HepG2 (cell line): ENCODE results near the gene PCOLCE2. TPM values are rescaled to one million over a fixed set of nuclear protein-coding genes. Genes with fewer than 3 reads are reported as not detected.

Source experiments
- ARNT2 ChIP-seq: sonication (generic); formaldehyde crosslinking; IDR thresholded peaks from 2 replicates; pipeline ENCODE4 v1.8.0; 2022; ENCODE audit warnings: mild to moderate bottlenecking, low read depth, missing genetic modification reagents, moderate library complexity
- BCL6 ChIP-seq: IDR thresholded peaks from 2 replicates; pipeline ENCODE4 v1.6.1; 2016; ENCODE audit warnings: missing genetic modification reagents, missing compliant biosample characterization
- HIVEP1 ChIP-seq: sonication (generic); formaldehyde crosslinking; IDR thresholded peaks from 2 replicates; pipeline ENCODE4 v1.4.0; 2020; ENCODE audit warnings: mild to moderate bottlenecking, missing genetic modification reagents
- HOXD1 ChIP-seq: sonication (generic); formaldehyde crosslinking; IDR thresholded peaks from 2 replicates; pipeline ENCODE4 v1.5.0; 2020; ENCODE audit warnings: missing genetic modification reagents
- NAIF1 ChIP-seq: sonication (generic); formaldehyde crosslinking; IDR thresholded peaks from 2 replicates; pipeline ENCODE4 v1.5.0; 2020; ENCODE audit warnings: mild to moderate bottlenecking, missing genetic modification reagents, borderline replicate concordance
- PHB2 ChIP-seq: fragments of 450-650 bp; IDR thresholded peaks from 2 replicates; pipeline ENCODE4 v1.6.1; 2018; ENCODE audit not compliant: partially characterized antibody
- PRDM10 ChIP-seq: sonication (generic); formaldehyde crosslinking; IDR thresholded peaks from 2 replicates; pipeline ENCODE4 v1.4.0; 2020; ENCODE audit warnings: low read depth, missing genetic modification reagents
- REPIN1 ChIP-seq: sonication (generic); formaldehyde crosslinking; IDR thresholded peaks from 2 replicates; pipeline ENCODE4 v1.8.0; 2022; ENCODE audit warnings: missing genetic modification reagents, low read depth, mild to moderate bottlenecking, borderline replicate concordance
- SALL1 ChIP-seq: sonication (generic); formaldehyde crosslinking; IDR thresholded peaks from 2 replicates; pipeline ENCODE4 v1.8.0; 2022; ENCODE audit warnings: mild to moderate bottlenecking, missing genetic modification reagents
- SALL2 ChIP-seq: sonication (generic); formaldehyde crosslinking; IDR thresholded peaks from 2 replicates; pipeline ENCODE4 v1.8.1; 2023; ENCODE audit warnings: mild to moderate bottlenecking, missing genetic modification reagents, inconsistent platforms
- SP5 ChIP-seq: IDR thresholded peaks from 2 replicates; pipeline ENCODE4 v1.6.1; 2016; ENCODE audit warnings: low read depth, borderline replicate concordance
- ZFAT ChIP-seq: sonication (generic); formaldehyde crosslinking; conservative IDR thresholded peaks from 2 replicates; pipeline ENCODE4 v1.8.1; 2023; ENCODE audit warnings: missing genetic modification reagents, inconsistent platforms
- ZNF180 ChIP-seq: sonication (generic); formaldehyde crosslinking; IDR thresholded peaks from 2 replicates; pipeline ENCODE4 v1.4.0; 2020; ENCODE audit warnings: low read depth, missing genetic modification reagents, borderline replicate concordance
- ZNF326 ChIP-seq: sonication (generic); formaldehyde crosslinking; IDR thresholded peaks from 2 replicates; pipeline ENCODE4 v1.4.0; 2020; ENCODE audit warnings: missing genetic modification reagents, borderline replicate concordance
- ZNF430 ChIP-seq: sonication (generic); formaldehyde crosslinking; IDR thresholded peaks from 2 replicates; pipeline ENCODE4 v1.9.0; 2021; ENCODE audit warnings: mild to moderate bottlenecking, missing genetic modification reagents
- ZNF44 ChIP-seq: sonication (generic); formaldehyde crosslinking; IDR thresholded peaks from 2 replicates; pipeline ENCODE4 v1.5.1; 2020; ENCODE audit warnings: mild to moderate bottlenecking, missing genetic modification reagents
- ZNF704 ChIP-seq: sonication (generic); formaldehyde crosslinking; IDR thresholded peaks from 2 replicates; pipeline ENCODE4 v1.8.1; 2023; ENCODE audit warnings: mild to moderate bottlenecking, inconsistent platforms, moderate library complexity, missing genetic modification reagents, borderline replicate concordance
- ZNF75D ChIP-seq: sonication (generic); formaldehyde crosslinking; IDR thresholded peaks from 2 replicates; pipeline ENCODE4 v1.8.1; 2023; ENCODE audit warnings: missing genetic modification reagents, mild to moderate bottlenecking, borderline replicate concordance
- polyA plus RNA-seq, 8 experiments: library from polyadenylated mRNA; depleted of rRNA in 3 of 8; stranded (reverse) in 7 of 8; unstranded in 1 of 8; fragments of >200 nt; fragmentation: Illumina TruSeq in 4 of 8; extraction: Trizol in 4 of 8; gene quantifications; 2 replicates each; pipeline versions ENCODE4 v1.2.1 to v1.2.3, GENCODE V29; 2011 to 2016; ENCODE audit warnings: low read depth in 4 of 8, missing spikeins in 1 of 8, mixed read lengths in 1 of 8; ENCODE audit not compliant: insufficient read depth in 1 of 8
- total RNA-seq, 5 experiments: library from RNA; depleted of rRNA; stranded (reverse); fragments of >200 nt; fragmentation: Illumina TruSeq; extraction: Trizol; gene quantifications; 2 replicates each; pipeline ENCODE4 v1.2.3, GENCODE V29; 2016; ENCODE audit warnings: low read depth in 1 of 5
- TF ChIP-seq, protein P1 (sequence below): sonication (generic); formaldehyde crosslinking; IDR thresholded peaks from 2 replicates; pipeline ENCODE4 v1.8.0; 2022; ENCODE audit warnings: missing genetic modification reagents, mild to moderate bottlenecking, borderline replicate concordance
- TF ChIP-seq, protein P2 (sequence below): sonication (generic); formaldehyde crosslinking; conservative IDR thresholded peaks from 2 replicates; pipeline ENCODE4 v1.8.0; 2022; ENCODE audit warnings: mild to moderate bottlenecking, moderate library complexity, missing genetic modification reagents
- TF ChIP-seq, protein P3 (sequence below), 2 experiments: fragments of 450-650 bp in 1 of 2; sonication (generic) in 1 of 2; formaldehyde crosslinking; IDR thresholded peaks; 2 replicates each; pipeline versions ENCODE4 v1.5.0 to v1.8.0; 2020 to 2022; ENCODE audit warnings: mild to moderate bottlenecking in 1 of 2, missing genetic modification reagents in 1 of 2

Gene PCOLCE2
- total and polyA plus RNA-seq, 2 of the 13 experiments (the other 11 are each of a cell fraction or from before 2014, with no cell fraction given), result 0.71 to 2.0 TPM

DNA sequence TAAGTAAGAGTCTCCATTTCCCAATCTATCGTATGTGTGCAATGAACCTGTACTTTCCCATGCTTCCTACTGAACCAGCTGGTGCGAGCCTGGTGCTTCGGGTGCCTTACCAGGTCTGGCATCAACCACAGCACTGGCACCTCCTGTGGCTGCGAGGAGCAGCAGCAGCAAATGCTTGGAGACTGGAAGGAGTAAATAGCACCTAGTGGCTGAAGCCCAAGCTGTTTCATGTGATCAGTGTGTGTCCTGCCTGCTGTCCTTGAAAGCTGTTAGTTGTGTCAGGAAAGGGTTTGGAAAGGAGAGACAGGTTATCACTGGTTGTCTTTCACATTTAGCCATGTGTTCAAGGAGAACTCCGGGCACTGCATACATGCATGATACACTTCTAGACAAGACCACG lies 31.8 kb downstream of the PCOLCE2 start (continued):
- TF ChIP-seq, protein P1, sequence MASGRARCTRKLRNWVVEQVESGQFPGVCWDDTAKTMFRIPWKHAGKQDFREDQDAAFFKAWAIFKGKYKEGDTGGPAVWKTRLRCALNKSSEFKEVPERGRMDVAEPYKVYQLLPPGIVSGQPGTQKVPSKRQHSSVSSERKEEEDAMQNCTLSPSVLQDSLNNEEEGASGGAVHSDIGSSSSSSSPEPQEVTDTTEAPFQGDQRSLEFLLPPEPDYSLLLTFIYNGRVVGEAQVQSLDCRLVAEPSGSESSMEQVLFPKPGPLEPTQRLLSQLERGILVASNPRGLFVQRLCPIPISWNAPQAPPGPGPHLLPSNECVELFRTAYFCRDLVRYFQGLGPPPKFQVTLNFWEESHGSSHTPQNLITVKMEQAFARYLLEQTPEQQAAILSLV (CRISPR knock-in tag), result no peak
- TF ChIP-seq ZNF326 (CRISPR knock-in tag) (no peak), SP5 (CRISPR knock-in tag) (no peak), REPIN1 (0 out of 2 replicates have a peak, but pooled peaks have one; percentile 53), HOXD1 (CRISPR knock-in tag) (no peak), NAIF1 (CRISPR knock-in tag) (no peak), ZNF75D (CRISPR knock-in tag) (no peak), ZNF44 (no peak), SALL1 (CRISPR knock-in tag) (peak; percentile 91), ZNF430 (CRISPR knock-in tag) (no peak), HIVEP1 (CRISPR knock-in tag) (no peak), ZNF704 (CRISPR knock-in tag) (no peak), ZNF180 (CRISPR knock-in tag) (no peak), SALL2 (0 out of 2 replicates have a peak, but pooled peaks have one; percentile 26), BCL6 (CRISPR knock-in tag) (0 out of 2 replicates have a peak, but pooled peaks have one; percentile 36), ARNT2 (no peak), ZFAT (no peak), PHB2 (no peak), PRDM10 (CRISPR knock-in tag) (no peak)
- TF ChIP-seq, protein P2, sequence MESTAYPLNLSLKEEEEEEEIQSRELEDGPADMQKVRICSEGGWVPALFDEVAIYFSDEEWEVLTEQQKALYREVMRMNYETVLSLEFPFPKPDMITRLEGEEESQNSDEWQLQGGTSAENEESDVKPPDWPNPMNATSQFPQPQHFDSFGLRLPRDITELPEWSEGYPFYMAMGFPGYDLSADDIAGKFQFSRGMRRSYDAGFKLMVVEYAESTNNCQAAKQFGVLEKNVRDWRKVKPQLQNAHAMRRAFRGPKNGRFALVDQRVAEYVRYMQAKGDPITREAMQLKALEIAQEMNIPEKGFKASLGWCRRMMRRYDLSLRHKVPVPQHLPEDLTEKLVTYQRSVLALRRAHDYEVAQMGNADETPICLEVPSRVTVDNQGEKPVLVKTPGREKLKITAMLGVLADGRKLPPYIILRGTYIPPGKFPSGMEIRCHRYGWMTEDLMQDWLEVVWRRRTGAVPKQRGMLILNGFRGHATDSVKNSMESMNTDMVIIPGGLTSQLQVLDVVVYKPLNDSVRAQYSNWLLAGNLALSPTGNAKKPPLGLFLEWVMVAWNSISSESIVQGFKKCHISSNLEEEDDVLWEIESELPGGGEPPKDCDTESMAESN, result no peak
- TF ChIP-seq, protein P3, sequence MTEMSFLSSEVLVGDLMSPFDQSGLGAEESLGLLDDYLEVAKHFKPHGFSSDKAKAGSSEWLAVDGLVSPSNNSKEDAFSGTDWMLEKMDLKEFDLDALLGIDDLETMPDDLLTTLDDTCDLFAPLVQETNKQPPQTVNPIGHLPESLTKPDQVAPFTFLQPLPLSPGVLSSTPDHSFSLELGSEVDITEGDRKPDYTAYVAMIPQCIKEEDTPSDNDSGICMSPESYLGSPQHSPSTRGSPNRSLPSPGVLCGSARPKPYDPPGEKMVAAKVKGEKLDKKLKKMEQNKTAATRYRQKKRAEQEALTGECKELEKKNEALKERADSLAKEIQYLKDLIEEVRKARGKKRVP (CRISPR knock-in tag; IDR thresholded peaks at IDR 0.05), result 0 out of 4 replicates have a peak, but pooled peaks of 1 of the 2 experiments have one; percentile 38
